Suppressor macrophage treated with lipopolysaccharide for 1 hour (primary cell): Measurements from ENCODE around the gene ZBED2.
"Not testable (repeated sequence)": the region's sequence is repeated elsewhere in the genome, so short reads cannot be mapped to it uniquely, and the experiment has no call there.

Experiments used
- DNase-seq, 3 donors: peaks; one replicate each; pipeline ENCODE4 v3.0.0-alpha.2; 2020 to 2022

The ZBED2 gene

GRCh38 chr3:111595232-111595631, at the start of gene ZBED2:
ZBED2 (minus strand) TSS chr3:111595346; CDS start chr3:111594201, 1,145 bp downstream.
- no peak for DNase-seq

- no peak for DNase-seq
Measured at GRCh38 chr3:111639316-111639715, 44.2 kb upstream of the ZBED2 start.

- no peak for DNase-seq
Measured at GRCh38 chr3:111636366-111636885, 41.3 kb upstream of the ZBED2 start.

GRCh38 chr3:111635403-111635802, 40.3 kb upstream of the ZBED2 start:
- no peak for DNase-seq

GRCh38 chr3:111630638-111631037, 35.5 kb upstream of the ZBED2 start:
- DNase-seq = not testable (repeated sequence)

- DNase-seq = not testable (repeated sequence)
Measured at GRCh38 chr3:111629018-111629417, 33.9 kb upstream of the ZBED2 start.

- DNase-seq = no peak
Measured at GRCh38 chr3:111627092-111627491, 31.9 kb upstream of the ZBED2 start.

GRCh38 chr3:111621535-111621934, 26.4 kb upstream of the ZBED2 start:
- peak in 1 of 3 donors; percentile 8 for DNase-seq

- no peak for DNase-seq
Measured at GRCh38 chr3:111619833-111620232, 24.7 kb upstream of the ZBED2 start.

- DNase-seq = no peak
Measured at GRCh38 chr3:111618945-111619344, 23.8 kb upstream of the ZBED2 start.

GRCh38 chr3:111617912-111618601, 22.9 kb upstream of the ZBED2 start:
- DNase-seq = no peak

GRCh38 chr3:111617406-111617805, 22.3 kb upstream of the ZBED2 start:
- no peak for DNase-seq

- DNase-seq = no peak
Measured at GRCh38 chr3:111616417-111617105, 21.4 kb upstream of the ZBED2 start.

- no peak for DNase-seq
Measured at GRCh38 chr3:111615880-111616279, 20.7 kb upstream of the ZBED2 start.

- DNase-seq = no peak
Measured at GRCh38 chr3:111613294-111613693, 18.1 kb upstream of the ZBED2 start.

- DNase-seq = no peak
Measured at GRCh38 chr3:111610612-111611054, 15.5 kb upstream of the ZBED2 start.

GRCh38 chr3:111610189-111610588, 15.0 kb upstream of the ZBED2 start:
- DNase-seq = no peak

GRCh38 chr3:111609700-111610099, 14.6 kb upstream of the ZBED2 start:
- no peak for DNase-seq

- no peak for DNase-seq
Measured at GRCh38 chr3:111608383-111608782, 13.2 kb upstream of the ZBED2 start.

- DNase-seq = no peak
Measured at GRCh38 chr3:111607240-111607920, 12.2 kb upstream of the ZBED2 start.

- DNase-seq = no peak
Measured at GRCh38 chr3:111605493-111605892, 10.3 kb upstream of the ZBED2 start.

GRCh38 chr3:111605018-111605417, 9.9 kb upstream of the ZBED2 start:
- DNase-seq = no peak

- no peak for DNase-seq
Measured at GRCh38 chr3:111604119-111604518, 9.0 kb upstream of the ZBED2 start.

- DNase-seq = no peak
Measured at GRCh38 chr3:111603679-111604078, 8.5 kb upstream of the ZBED2 start.
